Heart left ventricle (tissue), 13 donors: ENCODE data around the gene MRPL49.
A peak's percentile ranks its signal among the peaks of the same experiment; 100 is the strongest.

Experiments
- CTCF ChIP-seq, 12 donors: fragments of 200-600 bp; sonication (generic) in 4 of 12; IDR thresholded peaks; one replicate each; pipeline versions ENCODE4 v1.5.0 to v1.8.0; 2018 to 2022; ENCODE audit warnings: antibody characterized with exemption in 12 of 12, mild to moderate bottlenecking in 5 of 12
- POLR2A ChIP-seq, 2 donors: fragments of 450-650 bp; IDR thresholded peaks; one replicate each; pipeline ENCODE4 v1.6.1; 2017; ENCODE audit warnings: antibody characterized with exemption in 2 of 2, mild to moderate bottlenecking in 2 of 2, moderate library complexity in 2 of 2
- donor health status: ischemic (EF 13 %, LVEDD 7.1; RV severe dilation, severe dysfunction).
- donor health status: DM: no; HTN: yes; CAD: no.
- donor health status: DM: no; HTN: no; CAD: no.
- donor health status: ischemic (EF 25% LVEDD 6.9; RV normal size, moderate dysfunction).
- donor health status: ischemic (EF 25% LVEDD 5.7; RV mildly dilated, moderate dysfunction).
- donor health status: ischemic (EF 35%, LVEDD 5.7; RV mildly dilated, moderate dysfunction).
- donor health status: nonischemic (EF 11% LVEDD 7.7; RV severe dilation, severe dysfunction).
- donor health status: DM: yes; HTN: yes; CAD: no.
- donor health status: PGD.
- donor health status: ischemic (EF 29% LVEDD 5.4; RV normal size, mild dysfunction).
- donor health status: nonischemic (EF 23%, LVEDD 6.1; RV moderate dilation, normal function).

- no peak for TF ChIP-seq CTCF (IDR thresholded peaks at IDR 0.05)
- TF ChIP-seq POLR2A (IDR thresholded peaks at IDR 0.05), result peak in 1 of 2 donors; percentile 58
Observed at GRCh38 chr11:65083834-65084597, 38.1 kb upstream of the MRPL49 start, which contains the start of the genes CDCA5 and ZFPL1.
